ENCODE measurements around the gene MLXIP. TPM values are rescaled to one million over a fixed set of nuclear protein-coding genes. Genes with fewer than 3 reads are reported as not detected.

Gene MLXIP
- total RNA-seq, 1 experiment from 2014 or later: 46.3 TPM

DNA sequence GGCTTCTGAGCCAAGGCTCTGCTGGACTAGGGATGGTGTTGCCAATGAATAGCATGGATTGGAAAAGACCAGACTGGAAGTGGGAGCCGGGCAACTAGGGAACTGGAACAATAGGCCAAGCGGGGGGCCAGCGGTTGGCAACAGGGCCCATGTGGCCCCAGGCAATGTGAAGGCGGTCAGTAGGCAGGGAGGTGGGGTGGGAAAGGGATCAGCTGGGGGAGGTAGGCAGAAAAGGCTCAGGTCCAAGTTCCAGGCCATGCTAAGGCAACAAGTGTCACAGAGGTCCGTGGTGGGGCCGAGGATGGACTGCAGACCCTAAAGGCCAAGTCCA, 14.9 kb upstream of the MLXIP start:
- TF ChIP-seq, protein P1, sequence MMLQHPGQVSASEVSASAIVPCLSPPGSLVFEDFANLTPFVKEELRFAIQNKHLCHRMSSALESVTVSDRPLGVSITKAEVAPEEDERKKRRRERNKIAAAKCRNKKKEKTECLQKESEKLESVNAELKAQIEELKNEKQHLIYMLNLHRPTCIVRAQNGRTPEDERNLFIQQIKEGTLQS (IDR thresholded peaks at IDR 0.05): no peak
- TF ChIP-seq, protein P2, sequence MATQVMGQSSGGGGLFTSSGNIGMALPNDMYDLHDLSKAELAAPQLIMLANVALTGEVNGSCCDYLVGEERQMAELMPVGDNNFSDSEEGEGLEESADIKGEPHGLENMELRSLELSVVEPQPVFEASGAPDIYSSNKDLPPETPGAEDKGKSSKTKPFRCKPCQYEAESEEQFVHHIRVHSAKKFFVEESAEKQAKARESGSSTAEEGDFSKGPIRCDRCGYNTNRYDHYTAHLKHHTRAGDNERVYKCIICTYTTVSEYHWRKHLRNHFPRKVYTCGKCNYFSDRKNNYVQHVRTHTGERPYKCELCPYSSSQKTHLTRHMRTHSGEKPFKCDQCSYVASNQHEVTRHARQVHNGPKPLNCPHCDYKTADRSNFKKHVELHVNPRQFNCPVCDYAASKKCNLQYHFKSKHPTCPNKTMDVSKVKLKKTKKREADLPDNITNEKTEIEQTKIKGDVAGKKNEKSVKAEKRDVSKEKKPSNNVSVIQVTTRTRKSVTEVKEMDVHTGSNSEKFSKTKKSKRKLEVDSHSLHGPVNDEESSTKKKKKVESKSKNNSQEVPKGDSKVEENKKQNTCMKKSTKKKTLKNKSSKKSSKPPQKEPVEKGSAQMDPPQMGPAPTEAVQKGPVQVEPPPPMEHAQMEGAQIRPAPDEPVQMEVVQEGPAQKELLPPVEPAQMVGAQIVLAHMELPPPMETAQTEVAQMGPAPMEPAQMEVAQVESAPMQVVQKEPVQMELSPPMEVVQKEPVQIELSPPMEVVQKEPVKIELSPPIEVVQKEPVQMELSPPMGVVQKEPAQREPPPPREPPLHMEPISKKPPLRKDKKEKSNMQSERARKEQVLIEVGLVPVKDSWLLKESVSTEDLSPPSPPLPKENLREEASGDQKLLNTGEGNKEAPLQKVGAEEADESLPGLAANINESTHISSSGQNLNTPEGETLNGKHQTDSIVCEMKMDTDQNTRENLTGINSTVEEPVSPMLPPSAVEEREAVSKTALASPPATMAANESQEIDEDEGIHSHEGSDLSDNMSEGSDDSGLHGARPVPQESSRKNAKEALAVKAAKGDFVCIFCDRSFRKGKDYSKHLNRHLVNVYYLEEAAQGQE (IDR thresholded peaks at IDR 0.05; ENCODE audit: low read depth): no peak
- TF ChIP-seq EZH2phosphoT487 (IDR thresholded peaks at IDR 0.05; ENCODE audit: borderline replicate concordance) (no peak), POLR2A (IDR thresholded peaks at IDR 0.05; ENCODE audit: borderline replicate concordance, extremely low read depth, insufficient read depth, insufficient read length) (no peak), TCF7L2 (IDR thresholded peaks at IDR 0.05; ENCODE audit: borderline replicate concordance, extremely low read depth, insufficient read depth, insufficient read length) (peak; percentile 3), EGR1 (IDR thresholded peaks at IDR 0.05; ENCODE audit: low read depth) (no peak), POLR2AphosphoS5 (IDR thresholded peaks at IDR 0.05; ENCODE audit: low read depth, low read length) (no peak), ELF1 (IDR thresholded peaks at IDR 0.05; ENCODE audit: borderline replicate concordance, low read depth) (no peak), RAD21 (IDR thresholded peaks at IDR 0.05; ENCODE audit: low read depth) (no peak)
- Histone ChIP-seq H3K27me3 (ENCODE audit: insufficient read depth, low read length) (no peaks in the 10 kb centered on the region), H3K36me3 (ENCODE audit: control insufficient read depth in 1 of 2, insufficient read depth in 2 of 2, low read length in 2 of 2) (peaks cover 14 to 17% of the 10 kb centered on the region in 2 experiments), H4K20me1 (ENCODE audit: insufficient read depth) (no peaks in the 10 kb centered on the region), H3K79me2 (ENCODE audit: insufficient read depth, low read length) (peaks cover 32% of the 10 kb centered on the region), H2AFZ (ENCODE audit: low read depth, low read length, poor library complexity, severe bottlenecking) (peak overlapping the region; percentile 94), H3K9ac (ENCODE audit: low read length) (peak overlapping the region; percentile 67), H3K27ac (ENCODE audit: low read depth, low read length) (peak overlapping the region; percentile 82), H3K4me3 (replicated peaks in 1 of 2; ENCODE audit: low read depth in 1 of 2, low read length in 2 of 2) (peak overlapping the region; percentile 8 to 55), H3K4me2 (ENCODE audit: low read length) (peak overlapping the region; percentile 93), H3K9me2 (ENCODE audit: insufficient read depth) (no peaks in the 10 kb centered on the region), H3K9me3 (ENCODE audit: control insufficient read depth in 1 of 2, insufficient read depth in 1 of 2, low read depth in 1 of 2, low read length in 2 of 2) (no peaks in the 10 kb centered on the region), H3K4me1 (ENCODE audit: control insufficient read depth in 1 of 2, insufficient read depth in 2 of 2, low read length in 2 of 2) (peaks cover 25 to 37% of the 10 kb centered on the region in 2 experiments)
- DNase-seq (ENCODE audit: low read depth, low spot score) (peak; percentile 12), ATAC-seq (peak; percentile 35)
- no TSS peak for BruUV-seq (replicated peaks)
- intact Hi-C loops (cut with micrococcal nuclease): loop anchor here (2.0 kb wide), 2 partner anchors 51 to 59 kb away; no protein-coding TSS in a partner anchor
- POLR2A ChIA-PET: interaction anchor here (0.5 to 1.6 kb wide), 3 partner anchors 9 to 15 kb away, joined by 3 to 5 read pairs (median 3); partner anchors contain the start of gene MLXIP
- RAD21 ChIA-PET (ENCODE audit: low non-redundant PET in 1 of 2, low total read pairs in 2 of 2, uncharacterized antibody in 2 of 2, unreplicated experiment in 2 of 2): interaction anchor here (0.6 to 1.0 kb wide), 2 partner anchors 42 to 65 kb away, joined by 3 read pairs; partner anchors contain the start of gene BCL7A (in 1 of the 2)
- CTCF ChIA-PET: interaction anchor here (0.8 to 2.7 kb wide), 8 partner anchors 9 to 273 kb away, joined by 3 to 20 read pairs (median 4); no protein-coding TSS in a partner anchor

All from HCT116 (cell line).